Fibroblast of mammary gland (primary cell): ENCODE results near the gene BTBD16.

ENCODE experiments used
- DNase-seq: peaks from one replicate; pipeline ENCODE4 v3.0.0-alpha.2; 2010; ENCODE audit warnings: low read depth
- H3K4me3 ChIP-seq: 2 replicates; pipeline ENCODE4 v1.5.1; 2011; ENCODE audit warnings: low read depth, mild to moderate bottlenecking, low read length, moderate library complexity; ENCODE audit not compliant: control insufficient read depth
- TF ChIP-seq, protein P1 (sequence below): conservative IDR thresholded peaks from 2 replicates; pipeline ENCODE4 v1.5.1; 2011; ENCODE audit warnings: low read depth, low read length, inconsistent platforms; ENCODE audit not compliant: control insufficient read depth, insufficient read depth

Gene BTBD16

DNA sequence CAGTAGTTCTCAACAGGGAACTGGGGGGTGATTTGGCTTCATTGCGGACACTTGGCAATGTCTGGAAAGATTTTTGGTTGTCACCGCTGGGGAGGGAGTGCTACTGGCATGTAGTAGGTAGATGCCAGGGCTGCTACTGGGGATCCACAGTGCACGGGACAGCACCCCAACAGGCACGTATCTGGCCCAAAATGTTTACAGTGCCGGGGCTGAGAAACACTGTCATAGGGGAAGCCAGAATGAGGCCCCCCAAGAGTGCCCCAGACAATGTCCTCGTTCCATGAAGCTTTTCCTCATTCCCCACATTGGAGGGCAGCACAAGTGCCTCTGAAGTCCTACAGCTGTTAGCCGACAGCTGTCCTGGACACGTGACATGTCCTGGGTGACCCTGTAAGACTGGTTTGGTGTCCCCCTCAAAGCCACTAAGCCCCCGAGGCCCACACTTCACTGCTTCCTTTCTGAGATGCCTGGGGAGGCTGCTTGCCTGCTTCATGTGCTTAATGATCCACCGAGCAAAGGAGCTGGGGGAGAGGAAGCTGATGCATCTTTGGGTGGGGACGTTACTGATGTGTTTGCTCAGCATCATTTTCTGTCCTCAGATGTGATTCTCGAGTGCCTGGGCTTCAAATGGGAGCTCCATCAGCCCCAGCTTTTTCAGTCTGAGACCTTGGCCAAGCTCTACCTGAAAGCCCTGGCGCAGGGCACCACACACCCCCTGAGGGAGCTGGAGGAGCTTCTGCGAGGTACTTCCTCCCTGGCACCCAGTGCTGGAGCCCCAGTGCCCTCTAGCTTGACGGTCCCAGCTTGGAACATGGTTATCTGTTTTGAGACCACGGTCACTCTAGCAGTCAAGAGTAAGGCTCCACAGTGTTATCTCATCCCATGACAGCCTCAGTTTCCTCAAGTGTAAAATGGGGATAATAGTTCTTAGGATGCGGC is 14.7 kb downstream of the BTBD16 start:
- H3K4me3 ChIP-seq, result no peak overlapping the region
- TF ChIP-seq, protein P1, sequence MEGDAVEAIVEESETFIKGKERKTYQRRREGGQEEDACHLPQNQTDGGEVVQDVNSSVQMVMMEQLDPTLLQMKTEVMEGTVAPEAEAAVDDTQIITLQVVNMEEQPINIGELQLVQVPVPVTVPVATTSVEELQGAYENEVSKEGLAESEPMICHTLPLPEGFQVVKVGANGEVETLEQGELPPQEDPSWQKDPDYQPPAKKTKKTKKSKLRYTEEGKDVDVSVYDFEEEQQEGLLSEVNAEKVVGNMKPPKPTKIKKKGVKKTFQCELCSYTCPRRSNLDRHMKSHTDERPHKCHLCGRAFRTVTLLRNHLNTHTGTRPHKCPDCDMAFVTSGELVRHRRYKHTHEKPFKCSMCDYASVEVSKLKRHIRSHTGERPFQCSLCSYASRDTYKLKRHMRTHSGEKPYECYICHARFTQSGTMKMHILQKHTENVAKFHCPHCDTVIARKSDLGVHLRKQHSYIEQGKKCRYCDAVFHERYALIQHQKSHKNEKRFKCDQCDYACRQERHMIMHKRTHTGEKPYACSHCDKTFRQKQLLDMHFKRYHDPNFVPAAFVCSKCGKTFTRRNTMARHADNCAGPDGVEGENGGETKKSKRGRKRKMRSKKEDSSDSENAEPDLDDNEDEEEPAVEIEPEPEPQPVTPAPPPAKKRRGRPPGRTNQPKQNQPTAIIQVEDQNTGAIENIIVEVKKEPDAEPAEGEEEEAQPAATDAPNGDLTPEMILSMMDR, result no peak
- no peak for DNase-seq

DNA sequence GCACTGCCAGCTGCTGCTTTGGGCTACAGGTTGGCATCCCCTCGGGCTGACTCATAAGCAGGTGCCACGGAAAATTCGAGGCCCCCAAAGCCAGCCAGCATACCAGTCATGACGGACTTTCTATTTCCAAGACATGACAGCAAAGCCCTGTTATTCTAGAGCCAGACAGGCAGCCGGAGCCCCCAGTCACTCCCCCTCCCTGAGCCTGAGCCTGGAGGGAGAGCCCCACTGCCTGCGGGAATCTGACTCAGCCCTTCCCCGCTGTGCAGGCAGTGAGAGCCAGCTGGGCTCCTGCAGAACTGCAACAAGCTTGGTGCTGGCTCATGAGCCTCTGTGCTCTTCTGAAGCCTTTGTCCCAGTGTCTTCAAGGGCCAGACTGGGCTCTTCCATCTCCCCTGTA is 15.8 kb downstream of the BTBD16 start:
- TF ChIP-seq, protein P1, result no peak
- no peak overlapping the region for H3K4me3 ChIP-seq
- peak; percentile 58 for DNase-seq

GRCh38 chr10:122287570-122287969 is 16.5 kb downstream of the BTBD16 start:
- DNase-seq, result no peak
- TF ChIP-seq, protein P1, result no peak
- H3K4me3 ChIP-seq, result no peak overlapping the region

GRCh38 chr10:122288262-122288661 is 17.2 kb downstream of the BTBD16 start:
- H3K4me3 ChIP-seq, result no peak overlapping the region
- TF ChIP-seq, protein P1, result no peak
- DNase-seq, result no peak

DNA sequence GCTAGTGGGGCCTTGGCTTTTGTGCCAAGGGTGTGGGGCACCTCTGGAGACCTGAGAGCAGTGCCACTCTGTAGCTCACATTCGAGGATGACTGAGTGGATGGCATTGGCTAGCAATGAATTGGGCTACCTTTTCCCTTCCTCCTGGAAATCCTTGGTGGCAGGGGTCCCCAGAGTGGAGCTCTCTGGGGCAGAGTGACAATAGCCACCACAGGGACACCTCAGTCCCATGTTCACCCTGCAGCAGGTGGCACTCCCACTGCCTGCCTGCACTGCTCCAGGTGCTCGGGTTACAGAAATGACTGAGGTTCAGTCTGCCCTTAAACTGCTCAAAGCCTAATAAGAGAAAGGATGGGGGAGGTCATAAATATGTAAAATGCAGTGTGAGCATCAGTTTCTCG is 17.8 kb downstream of the BTBD16 start:
- TF ChIP-seq, protein P1, result no peak
- no peak overlapping the region for H3K4me3 ChIP-seq
- no peak for DNase-seq

DNA sequence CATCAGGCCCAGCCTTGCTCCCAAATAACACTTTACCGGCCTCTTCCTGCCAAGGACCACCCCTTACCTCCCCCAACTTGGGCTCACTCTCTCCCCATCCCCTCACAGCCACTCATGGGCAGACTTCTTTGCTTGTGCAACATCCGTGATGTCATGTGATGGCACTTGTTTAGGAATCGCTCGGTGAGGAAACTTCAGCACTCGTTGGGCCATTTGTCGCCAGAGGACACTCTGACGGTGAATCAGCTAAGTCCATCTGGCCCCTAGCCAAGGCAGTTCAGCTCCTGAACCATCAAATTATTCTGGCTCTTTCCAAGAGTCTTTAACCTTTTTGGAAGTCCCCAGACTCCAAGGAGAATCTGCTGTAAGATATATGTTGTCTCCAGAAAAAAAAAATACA is 19.2 kb downstream of the BTBD16 start:
- TF ChIP-seq, protein P1, result no peak
- no peak overlapping the region for H3K4me3 ChIP-seq
- DNase-seq, result peak; percentile 31
